Measurements from ENCODE around the gene TTC5. TPM values are rescaled to one million over a fixed set of nuclear protein-coding genes. Genes with fewer than 3 reads are reported as not detected.

TTC5 gene
- total RNA-seq, 2 donors from 2014 or later, result 10.2 to 10.4 TPM

GRCh38 chr14:20329355-20329754 is 23.6 kb upstream of the TTC5 start:
- DNase-seq (ENCODE audit: low spot score) (no peak), ATAC-seq (ENCODE audit: insufficient number of reproducible peaks, low FRiP score, low read depth) (no peak)
- no peaks in the 10 kb centered on the region for H3K9me3 ChIP-seq
- no peak overlapping the region for H3K4me3 ChIP-seq
- no peak overlapping the region for H3K27ac ChIP-seq
- H3K4me1 ChIP-seq (ENCODE audit: control insufficient read depth in 1 of 2, low read depth in 2 of 2), result peaks cover 8 to 44% of the 10 kb centered on the region in 2 donors
- H3K27me3 ChIP-seq (replicated peaks; ENCODE audit: insufficient read depth), result no peaks in the 10 kb centered on the region
- H3K36me3 ChIP-seq, result peaks cover 12% of the 10 kb centered on the region
- no peak for TF ChIP-seq CTCF (IDR thresholded peaks at IDR 0.05)

- Histone ChIP-seq H3K9me3 (no peaks in the 10 kb centered on the region), H3K4me3 (no peak overlapping the region), H3K36me3 (peaks cover 17% of the 10 kb centered on the region), H3K27ac (no peak overlapping the region), H3K27me3 (replicated peaks; ENCODE audit: insufficient read depth) (no peaks in the 10 kb centered on the region), H3K4me1 (ENCODE audit: control insufficient read depth in 1 of 2, low read depth in 2 of 2) (peaks cover 8 to 39% of the 10 kb centered on the region in 2 donors)
- ATAC-seq (ENCODE audit: insufficient number of reproducible peaks, low FRiP score, low read depth), result no peak
- no peak for TF ChIP-seq CTCF (IDR thresholded peaks at IDR 0.05)
- DNase-seq (ENCODE audit: low spot score), result no peak
Observed at GRCh38 chr14:20328705-20329104, 23.0 kb upstream of the TTC5 start.

DNA sequence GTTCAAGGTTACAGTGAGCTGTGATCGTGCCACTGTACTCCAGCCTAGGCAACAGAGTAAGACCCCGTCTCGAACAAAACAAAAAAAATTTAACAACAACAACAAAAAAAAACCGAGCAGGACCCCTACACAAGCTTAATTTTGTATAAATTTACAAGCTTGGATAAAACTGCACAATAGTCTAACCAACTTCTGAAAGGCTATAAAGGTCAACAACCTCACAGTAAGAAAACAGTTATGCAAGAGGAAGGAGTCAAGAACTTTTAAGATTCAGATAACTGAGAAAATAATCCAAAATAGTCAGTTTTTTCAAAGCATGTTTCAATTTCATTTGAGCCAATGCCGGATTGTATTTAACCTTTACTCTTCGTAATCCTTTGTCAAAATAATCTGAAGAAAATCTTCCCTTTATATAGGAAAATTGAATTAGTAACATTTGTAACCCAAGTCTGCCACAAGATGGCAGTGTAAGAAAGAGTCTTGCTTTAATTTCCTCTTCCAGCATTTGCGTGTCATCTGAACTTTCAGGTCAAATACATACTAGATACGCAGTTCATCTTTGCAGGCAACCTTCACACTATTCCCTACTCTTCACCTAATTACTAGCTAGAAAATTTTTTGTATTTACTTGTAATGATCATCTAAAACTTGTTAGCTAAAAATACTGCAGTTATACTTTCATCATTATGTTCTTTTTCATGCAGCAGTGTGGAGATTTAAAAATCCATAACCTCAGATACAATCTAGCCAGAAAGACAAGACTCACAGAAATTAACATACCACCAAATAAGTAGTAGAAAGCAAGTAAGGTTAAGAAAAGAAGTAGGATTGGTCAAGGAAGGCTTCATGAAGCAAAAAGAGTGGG is 21.5 kb upstream of the TTC5 start:
- TF ChIP-seq CTCF (IDR thresholded peaks at IDR 0.05), result peak; percentile 72
- H3K4me1 ChIP-seq (ENCODE audit: control insufficient read depth in 1 of 2, low read depth in 2 of 2), result peaks cover 6 to 36% of the 10 kb centered on the region in 2 donors
- H3K9me3 ChIP-seq, result no peaks in the 10 kb centered on the region
- ATAC-seq (ENCODE audit: insufficient number of reproducible peaks, low FRiP score, low read depth) (no peak), DNase-seq (ENCODE audit: low spot score) (no peak)
- peaks cover 17% of the 10 kb centered on the region for H3K36me3 ChIP-seq
- no peaks in the 10 kb centered on the region for H3K27me3 ChIP-seq (replicated peaks; ENCODE audit: insufficient read depth)
- H3K27ac ChIP-seq, result peak overlapping the region; percentile 25 to 45
- no peak overlapping the region for H3K4me3 ChIP-seq

- H3K9me3 ChIP-seq, result no peaks in the 10 kb centered on the region
- H3K36me3 ChIP-seq, result peaks cover 32% of the 10 kb centered on the region
- H3K27me3 ChIP-seq (replicated peaks; ENCODE audit: insufficient read depth), result no peaks in the 10 kb centered on the region
- peaks cover 0 to 3% of the 10 kb centered on the region in 2 donors for H3K4me1 ChIP-seq (ENCODE audit: control insufficient read depth in 1 of 2, low read depth in 2 of 2)
- TF ChIP-seq CTCF (IDR thresholded peaks at IDR 0.05), result no peak
- H3K27ac ChIP-seq, result no peak overlapping the region
- DNase-seq (ENCODE audit: low spot score) (no peak), ATAC-seq (ENCODE audit: insufficient number of reproducible peaks, low FRiP score, low read depth) (no peak)
- no peak overlapping the region for H3K4me3 ChIP-seq
Observed at GRCh38 chr14:20317720-20318119, 12.0 kb upstream of the TTC5 start.

DNA sequence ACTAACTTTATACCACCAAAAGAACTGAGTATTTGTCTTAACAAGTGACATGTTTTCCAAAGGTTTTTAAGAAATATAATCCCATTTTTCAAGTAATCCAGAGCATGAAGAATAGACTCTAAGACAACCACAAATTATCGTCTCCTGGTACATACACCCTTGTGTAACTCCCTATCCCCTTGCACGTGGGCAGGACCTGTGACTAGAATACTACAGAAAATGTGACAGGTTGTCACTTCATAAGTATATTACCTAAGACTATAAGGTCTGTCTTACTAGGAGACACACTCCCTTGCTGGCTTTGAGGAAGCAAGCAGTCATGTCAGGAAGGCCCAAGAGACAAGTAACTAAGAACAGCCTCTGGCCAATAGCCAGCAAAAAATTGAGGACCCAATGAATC is 8.3 kb upstream of the TTC5 start:
- TF ChIP-seq CTCF (IDR thresholded peaks at IDR 0.05), result no peak
- no peaks in the 10 kb centered on the region for H3K9me3 ChIP-seq
- H3K27me3 ChIP-seq (replicated peaks; ENCODE audit: insufficient read depth), result no peaks in the 10 kb centered on the region
- H3K4me3 ChIP-seq, result no peak overlapping the region
- H3K27ac ChIP-seq, result no peak overlapping the region
- peaks cover 38% of the 10 kb centered on the region for H3K36me3 ChIP-seq
- ATAC-seq (ENCODE audit: insufficient number of reproducible peaks, low FRiP score, low read depth), result no peak
- no peak for DNase-seq (ENCODE audit: low spot score)
- peaks cover 0 to 3% of the 10 kb centered on the region in 2 donors for H3K4me1 ChIP-seq (ENCODE audit: control insufficient read depth in 1 of 2, low read depth in 2 of 2)
